Measurements from ENCODE around the gene IL22RA2.
"Not testable (repeated sequence)": the region's sequence is repeated elsewhere in the genome, so short reads cannot be mapped to it uniquely, and the experiment has no call there.

IL22RA2 gene

DNA sequence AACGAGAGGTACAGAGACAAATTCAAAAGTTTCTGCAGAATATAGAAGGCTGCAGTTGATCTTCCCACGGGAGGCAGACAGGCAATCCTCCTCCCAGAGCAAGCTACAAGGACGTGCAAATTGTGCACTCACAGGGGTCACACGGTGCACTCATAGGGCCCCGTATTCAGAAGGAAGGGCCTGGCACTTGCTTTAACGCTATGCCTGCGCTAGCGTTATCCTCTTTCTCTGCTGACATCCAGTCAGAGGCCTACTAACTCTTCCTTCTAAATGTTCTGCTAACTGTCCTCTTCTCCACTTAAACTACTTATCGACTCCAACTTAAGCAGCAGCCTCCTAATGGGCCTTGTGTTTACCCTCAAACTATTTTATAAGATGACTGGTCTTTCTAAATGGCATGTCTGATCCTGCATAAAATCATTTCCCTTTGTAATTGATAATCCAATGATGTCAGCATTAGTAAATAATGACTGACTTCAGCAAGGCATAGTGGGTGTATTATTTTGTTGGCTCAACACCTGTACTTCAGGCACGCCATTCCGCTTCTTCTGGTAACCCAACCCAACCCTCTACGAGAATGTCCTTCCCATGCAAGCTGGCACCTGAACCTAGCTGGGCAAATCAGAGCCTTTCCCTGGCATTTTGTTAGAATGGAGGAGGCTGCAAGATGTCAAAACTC, 43.6 kb upstream of the IL22RA2 start:
- no peak for DNase-seq (ENCODE audit: low read depth)
- TF ChIP-seq, protein P1, sequence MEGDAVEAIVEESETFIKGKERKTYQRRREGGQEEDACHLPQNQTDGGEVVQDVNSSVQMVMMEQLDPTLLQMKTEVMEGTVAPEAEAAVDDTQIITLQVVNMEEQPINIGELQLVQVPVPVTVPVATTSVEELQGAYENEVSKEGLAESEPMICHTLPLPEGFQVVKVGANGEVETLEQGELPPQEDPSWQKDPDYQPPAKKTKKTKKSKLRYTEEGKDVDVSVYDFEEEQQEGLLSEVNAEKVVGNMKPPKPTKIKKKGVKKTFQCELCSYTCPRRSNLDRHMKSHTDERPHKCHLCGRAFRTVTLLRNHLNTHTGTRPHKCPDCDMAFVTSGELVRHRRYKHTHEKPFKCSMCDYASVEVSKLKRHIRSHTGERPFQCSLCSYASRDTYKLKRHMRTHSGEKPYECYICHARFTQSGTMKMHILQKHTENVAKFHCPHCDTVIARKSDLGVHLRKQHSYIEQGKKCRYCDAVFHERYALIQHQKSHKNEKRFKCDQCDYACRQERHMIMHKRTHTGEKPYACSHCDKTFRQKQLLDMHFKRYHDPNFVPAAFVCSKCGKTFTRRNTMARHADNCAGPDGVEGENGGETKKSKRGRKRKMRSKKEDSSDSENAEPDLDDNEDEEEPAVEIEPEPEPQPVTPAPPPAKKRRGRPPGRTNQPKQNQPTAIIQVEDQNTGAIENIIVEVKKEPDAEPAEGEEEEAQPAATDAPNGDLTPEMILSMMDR (IDR thresholded peaks at IDR 0.05; ENCODE audit: control insufficient read depth, extremely low read depth, insufficient read depth), result no peak
- no peak overlapping the region for H3K4me3 ChIP-seq (ENCODE audit: low read depth, low read length)

DNA sequence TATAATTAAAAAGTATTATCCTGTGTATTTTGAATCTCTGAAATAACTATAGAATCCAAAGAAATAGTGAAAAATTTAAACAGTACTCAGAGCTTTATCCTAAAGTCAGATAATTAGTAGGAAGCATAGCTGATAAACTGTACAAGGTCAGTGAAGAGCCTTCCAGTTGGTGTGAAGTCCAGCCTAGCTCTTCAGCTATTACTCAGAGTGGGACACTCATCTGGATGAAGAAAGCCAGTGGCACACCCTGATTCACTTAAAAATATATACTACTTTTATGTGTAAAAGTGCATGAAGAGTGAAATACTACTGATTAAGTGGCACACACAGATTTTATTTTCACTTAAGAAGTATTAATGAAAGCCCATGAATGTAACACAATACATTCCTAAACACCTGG, 42.7 kb upstream of the IL22RA2 start:
- H3K4me3 ChIP-seq (ENCODE audit: low read depth, low read length), result no peak overlapping the region
- TF ChIP-seq, protein P1 (IDR thresholded peaks at IDR 0.05; ENCODE audit: control insufficient read depth, extremely low read depth, insufficient read depth), result no peak
- no peak for DNase-seq (ENCODE audit: low read depth)

- not testable (repeated sequence) for H3K4me3 ChIP-seq (ENCODE audit: low read depth, low read length); DNase-seq (ENCODE audit: low read depth)
These were observed 42.2 kb upstream of the IL22RA2 start for GRCh38 chr6:137215630-137216029.

GRCh38 chr6:137214931-137215330, 41.5 kb upstream of the IL22RA2 start:
- TF ChIP-seq, protein P1 (IDR thresholded peaks at IDR 0.05; ENCODE audit: control insufficient read depth, extremely low read depth, insufficient read depth), result no peak
- DNase-seq (ENCODE audit: low read depth), result no peak
- H3K4me3 ChIP-seq (ENCODE audit: low read depth, low read length), result no peak overlapping the region

DNA sequence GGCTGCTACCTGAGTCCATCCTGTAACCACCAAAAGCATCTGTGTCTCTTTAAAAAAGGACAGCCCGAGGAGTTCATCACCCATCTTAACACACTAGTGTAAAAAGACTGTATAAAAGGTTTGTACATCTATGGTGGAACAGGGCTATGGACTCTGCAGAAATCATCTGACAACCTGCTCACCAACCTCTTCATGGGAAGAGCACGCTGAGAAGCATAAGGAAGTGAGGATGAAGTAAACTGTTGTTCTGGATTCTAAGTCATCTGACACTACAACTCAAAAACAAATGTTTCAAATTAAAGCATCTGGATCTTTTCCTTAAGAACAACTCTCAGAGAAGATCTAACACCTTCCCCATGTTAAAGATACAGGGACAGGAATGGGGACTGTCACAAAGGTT, 40.4 kb upstream of the IL22RA2 start:
- TF ChIP-seq, protein P1 (IDR thresholded peaks at IDR 0.05; ENCODE audit: control insufficient read depth, extremely low read depth, insufficient read depth), result no peak
- DNase-seq (ENCODE audit: low read depth), result no peak
- H3K4me3 ChIP-seq (ENCODE audit: low read depth, low read length), result no peak overlapping the region

GRCh38 chr6:137213331-137213740, 39.9 kb upstream of the IL22RA2 start:
- H3K4me3 ChIP-seq (ENCODE audit: low read depth, low read length), result no peak overlapping the region
- DNase-seq (ENCODE audit: low read depth), result no peak
- TF ChIP-seq, protein P1 (IDR thresholded peaks at IDR 0.05; ENCODE audit: control insufficient read depth, extremely low read depth, insufficient read depth), result no peak

GRCh38 chr6:137211910-137212309, 38.5 kb upstream of the IL22RA2 start:
- H3K4me3 ChIP-seq (ENCODE audit: low read depth, low read length), result no peak overlapping the region
- DNase-seq (ENCODE audit: low read depth), result no peak
- TF ChIP-seq, protein P1 (IDR thresholded peaks at IDR 0.05; ENCODE audit: control insufficient read depth, extremely low read depth, insufficient read depth), result no peak
